ENCODE measurements around the gene GJC3. TPM values are rescaled to one million over a fixed set of nuclear protein-coding genes. Genes with fewer than 3 reads are reported as not detected.
A peak's percentile ranks its signal among the peaks of the same experiment; 100 is the strongest.

The GJC3 gene
- total and polyA plus RNA-seq, 2 of the 13 experiments (the other 11 are each of a cell fraction or from before 2014, with no cell fraction given): 0.75 to 1.4 TPM

DNA sequence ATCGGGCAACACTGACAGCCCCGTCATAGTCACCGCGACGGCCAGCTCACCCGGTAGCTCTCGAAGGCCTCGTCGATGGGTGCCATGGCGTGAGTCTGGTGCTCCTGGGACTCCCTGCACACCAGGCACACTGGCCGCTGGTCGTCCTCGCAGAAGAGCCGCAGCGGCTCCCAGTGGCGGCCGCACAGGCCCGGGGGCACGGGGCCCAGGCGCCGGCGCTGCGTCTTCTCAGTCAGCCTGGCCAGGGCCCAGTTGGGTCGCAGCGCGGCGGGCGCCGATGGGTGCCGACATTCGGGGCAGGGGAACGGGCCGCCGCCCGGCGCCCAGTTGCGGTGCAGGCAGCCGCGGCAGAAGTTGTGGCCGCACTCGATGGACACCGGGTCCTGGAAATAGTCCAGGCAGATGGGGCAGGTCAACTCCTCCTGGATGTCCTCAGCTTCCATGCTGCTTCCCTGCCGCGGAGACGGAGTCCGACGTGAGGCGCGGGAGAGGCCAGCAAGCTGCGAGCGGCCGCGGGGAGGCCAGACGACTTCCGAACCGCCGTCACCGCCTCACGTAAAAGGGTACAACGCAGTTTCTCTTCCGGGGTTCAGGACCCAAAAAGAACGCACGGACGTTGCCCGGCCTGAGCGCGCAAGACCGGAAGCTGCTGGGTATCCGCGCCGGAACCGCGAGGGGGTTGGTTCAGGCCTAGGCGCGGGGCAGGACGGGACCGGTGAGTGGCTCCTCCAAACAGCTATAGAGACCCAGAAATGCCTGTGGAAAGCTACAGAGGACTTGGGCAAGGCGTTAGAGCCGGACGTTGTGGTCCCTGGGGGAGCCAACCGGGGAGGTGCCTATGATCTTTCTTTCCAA is 10.2 kb downstream of the GJC3 start, which contains the start of gene TRIM4 (continued):
- TF ChIP-seq, protein P1, sequence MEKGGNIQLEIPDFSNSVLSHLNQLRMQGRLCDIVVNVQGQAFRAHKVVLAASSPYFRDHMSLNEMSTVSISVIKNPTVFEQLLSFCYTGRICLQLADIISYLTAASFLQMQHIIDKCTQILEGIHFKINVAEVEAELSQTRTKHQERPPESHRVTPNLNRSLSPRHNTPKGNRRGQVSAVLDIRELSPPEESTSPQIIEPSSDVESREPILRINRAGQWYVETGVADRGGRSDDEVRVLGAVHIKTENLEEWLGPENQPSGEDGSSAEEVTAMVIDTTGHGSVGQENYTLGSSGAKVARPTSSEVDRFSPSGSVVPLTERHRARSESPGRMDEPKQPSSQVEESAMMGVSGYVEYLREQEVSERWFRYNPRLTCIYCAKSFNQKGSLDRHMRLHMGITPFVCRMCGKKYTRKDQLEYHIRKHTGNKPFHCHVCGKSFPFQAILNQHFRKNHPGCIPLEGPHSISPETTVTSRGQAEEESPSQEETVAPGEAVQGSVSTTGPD (CRISPR knock-in tag; IDR thresholded peaks at IDR 0.05): no peak
- TF ChIP-seq, protein P2, sequence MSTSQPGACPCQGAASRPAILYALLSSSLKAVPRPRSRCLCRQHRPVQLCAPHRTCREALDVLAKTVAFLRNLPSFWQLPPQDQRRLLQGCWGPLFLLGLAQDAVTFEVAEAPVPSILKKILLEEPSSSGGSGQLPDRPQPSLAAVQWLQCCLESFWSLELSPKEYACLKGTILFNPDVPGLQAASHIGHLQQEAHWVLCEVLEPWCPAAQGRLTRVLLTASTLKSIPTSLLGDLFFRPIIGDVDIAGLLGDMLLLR (CRISPR knock-in tag; IDR thresholded peaks at IDR 0.05): peak; percentile 95
- TF ChIP-seq ATF1 (CRISPR knock-in tag; IDR thresholded peaks at IDR 0.05) (peak; percentile 56), MAFF (IDR thresholded peaks at IDR 0.05; ENCODE audit: low read depth, low read length) (no peak), BRCA1 (CRISPR knock-in tag; IDR thresholded peaks at IDR 0.05) (no peak), SOX5 (CRISPR knock-in tag; IDR thresholded peaks at IDR 0.05; ENCODE audit: borderline replicate concordance) (peak; percentile 44; the same call in 1 of the 2 replicates), ARNTL (CRISPR knock-in tag; IDR thresholded peaks at IDR 0.05) (no peak), NR2C2 (CRISPR knock-in tag; IDR thresholded peaks at IDR 0.05; ENCODE audit: borderline replicate concordance) (peak; percentile 98), ARHGAP35 (CRISPR knock-in tag; IDR thresholded peaks at IDR 0.05; ENCODE audit: borderline replicate concordance) (no peak; the same call in 1 of the 2 replicates), CHCHD3 (CRISPR knock-in tag; IDR thresholded peaks at IDR 0.05) (no peak), ZNF570 (CRISPR knock-in tag; IDR thresholded peaks at IDR 0.05; ENCODE audit: borderline replicate concordance) (no peak), RCOR2 (CRISPR knock-in tag; IDR thresholded peaks at IDR 0.05) (no peak), ZNF253 (CRISPR knock-in tag; IDR thresholded peaks at IDR 0.05; ENCODE audit: borderline replicate concordance) (no peak), ZNF598 (CRISPR knock-in tag; IDR thresholded peaks at IDR 0.05; ENCODE audit: borderline replicate concordance) (peak; percentile 92; the same call in 1 of the 2 replicates), TARDBP (CRISPR knock-in tag; IDR thresholded peaks at IDR 0.05) (peak; percentile 73; the same call in 1 of the 2 replicates), ZNF432 (CRISPR knock-in tag; IDR thresholded peaks at IDR 0.05; ENCODE audit: borderline replicate concordance) (no peak)
- TF ChIP-seq, protein P3, sequence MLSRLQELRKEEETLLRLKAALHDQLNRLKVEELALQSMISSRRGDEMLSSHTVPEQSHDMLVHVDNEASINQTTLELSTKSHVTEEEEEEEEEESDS (CRISPR knock-in tag; IDR thresholded peaks at IDR 0.05; ENCODE audit: borderline replicate concordance): no peak
- TF ChIP-seq, protein P4, sequence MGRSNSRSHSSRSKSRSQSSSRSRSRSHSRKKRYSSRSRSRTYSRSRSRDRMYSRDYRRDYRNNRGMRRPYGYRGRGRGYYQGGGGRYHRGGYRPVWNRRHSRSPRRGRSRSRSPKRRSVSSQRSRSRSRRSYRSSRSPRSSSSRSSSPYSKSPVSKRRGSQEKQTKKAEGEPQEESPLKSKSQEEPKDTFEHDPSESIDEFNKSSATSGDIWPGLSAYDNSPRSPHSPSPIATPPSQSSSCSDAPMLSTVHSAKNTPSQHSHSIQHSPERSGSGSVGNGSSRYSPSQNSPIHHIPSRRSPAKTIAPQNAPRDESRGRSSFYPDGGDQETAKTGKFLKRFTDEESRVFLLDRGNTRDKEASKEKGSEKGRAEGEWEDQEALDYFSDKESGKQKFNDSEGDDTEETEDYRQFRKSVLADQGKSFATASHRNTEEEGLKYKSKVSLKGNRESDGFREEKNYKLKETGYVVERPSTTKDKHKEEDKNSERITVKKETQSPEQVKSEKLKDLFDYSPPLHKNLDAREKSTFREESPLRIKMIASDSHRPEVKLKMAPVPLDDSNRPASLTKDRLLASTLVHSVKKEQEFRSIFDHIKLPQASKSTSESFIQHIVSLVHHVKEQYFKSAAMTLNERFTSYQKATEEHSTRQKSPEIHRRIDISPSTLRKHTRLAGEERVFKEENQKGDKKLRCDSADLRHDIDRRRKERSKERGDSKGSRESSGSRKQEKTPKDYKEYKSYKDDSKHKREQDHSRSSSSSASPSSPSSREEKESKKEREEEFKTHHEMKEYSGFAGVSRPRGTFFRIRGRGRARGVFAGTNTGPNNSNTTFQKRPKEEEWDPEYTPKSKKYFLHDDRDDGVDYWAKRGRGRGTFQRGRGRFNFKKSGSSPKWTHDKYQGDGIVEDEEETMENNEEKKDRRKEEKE (IDR thresholded peaks at IDR 0.05): no peak
- TF ChIP-seq, protein P5, sequence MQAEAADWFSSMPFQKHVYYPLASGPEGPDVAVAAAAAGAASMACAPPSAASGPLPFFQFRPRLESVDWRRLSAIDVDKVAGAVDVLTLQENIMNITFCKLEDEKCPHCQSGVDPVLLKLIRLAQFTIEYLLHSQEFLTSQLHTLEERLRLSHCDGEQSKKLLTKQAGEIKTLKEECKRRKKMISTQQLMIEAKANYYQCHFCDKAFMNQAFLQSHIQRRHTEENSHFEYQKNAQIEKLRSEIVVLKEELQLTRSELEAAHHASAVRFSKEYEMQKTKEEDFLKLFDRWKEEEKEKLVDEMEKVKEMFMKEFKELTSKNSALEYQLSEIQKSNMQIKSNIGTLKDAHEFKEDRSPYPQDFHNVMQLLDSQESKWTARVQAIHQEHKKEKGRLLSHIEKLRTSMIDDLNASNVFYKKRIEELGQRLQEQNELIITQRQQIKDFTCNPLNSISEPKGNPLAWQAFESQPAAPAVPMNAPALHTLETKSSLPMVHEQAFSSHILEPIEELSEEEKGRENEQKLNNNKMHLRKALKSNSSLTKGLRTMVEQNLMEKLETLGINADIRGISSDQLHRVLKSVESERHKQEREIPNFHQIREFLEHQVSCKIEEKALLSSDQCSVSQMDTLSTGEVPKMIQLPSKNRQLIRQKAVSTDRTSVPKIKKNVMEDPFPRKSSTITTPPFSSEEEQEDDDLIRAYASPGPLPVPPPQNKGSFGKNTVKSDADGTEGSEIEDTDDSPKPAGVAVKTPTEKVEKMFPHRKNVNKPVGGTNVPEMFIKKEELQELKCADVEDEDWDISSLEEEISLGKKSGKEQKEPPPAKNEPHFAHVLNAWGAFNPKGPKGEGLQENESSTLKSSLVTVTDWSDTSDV (CRISPR knock-in tag; IDR thresholded peaks at IDR 0.05): no peak
- TF ChIP-seq, protein P6, sequence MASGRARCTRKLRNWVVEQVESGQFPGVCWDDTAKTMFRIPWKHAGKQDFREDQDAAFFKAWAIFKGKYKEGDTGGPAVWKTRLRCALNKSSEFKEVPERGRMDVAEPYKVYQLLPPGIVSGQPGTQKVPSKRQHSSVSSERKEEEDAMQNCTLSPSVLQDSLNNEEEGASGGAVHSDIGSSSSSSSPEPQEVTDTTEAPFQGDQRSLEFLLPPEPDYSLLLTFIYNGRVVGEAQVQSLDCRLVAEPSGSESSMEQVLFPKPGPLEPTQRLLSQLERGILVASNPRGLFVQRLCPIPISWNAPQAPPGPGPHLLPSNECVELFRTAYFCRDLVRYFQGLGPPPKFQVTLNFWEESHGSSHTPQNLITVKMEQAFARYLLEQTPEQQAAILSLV (CRISPR knock-in tag; IDR thresholded peaks at IDR 0.05; ENCODE audit: borderline replicate concordance): peak; percentile 85

Data from HepG2 (cell line).